ENCODE results near the gene TSPAN17. TPM values are rescaled to one million over a fixed set of nuclear protein-coding genes. Genes with fewer than 3 reads are reported as not detected.

TSPAN17 gene
- polyA plus RNA-seq, 2 of the 4 experiments (the other 2 are of a cell fraction), result 35.6 to 47.4 TPM

GRCh38 chr5:176671399-176671798 is 24.1 kb downstream of the TSPAN17 start:
- ChIA-PET CTCF (interaction anchor here (11.6 kb wide), 1 partner anchor 12 kb away, joined by 114 read pairs; no protein-coding TSS in a partner anchor), POLR2A (no interaction called here)
- DNase-seq (ENCODE audit: low read depth in 1 of 2, low spot score in 1 of 2), result no peak
- no peak for FAIRE-seq
- H3K27ac ChIP-seq, result no peak overlapping the region
- no peak overlapping the region for H3K4me2 ChIP-seq
- TF ChIP-seq EHF (CRISPR knock-in tag; IDR thresholded peaks at IDR 0.05) (no peak), ESRRA (IDR thresholded peaks at IDR 0.05; ENCODE audit: borderline replicate concordance, low read length) (no peak), KDM5A (IDR thresholded peaks at IDR 0.05) (no peak), HOXB13 (CRISPR knock-in tag; IDR thresholded peaks at IDR 0.05; ENCODE audit: low read depth) (no peak), RAD21 (conservative IDR thresholded peaks at IDR 0.05 in 1 of 2, IDR thresholded peaks at IDR 0.05 in 1 of 2) (no peak), ELK1 (IDR thresholded peaks at IDR 0.05; ENCODE audit: low read depth, low read length) (no peak)
- peaks cover 8% of the 10 kb centered on the region for H3K4me1 ChIP-seq
- 50% methylated on average over 4 of the region's 4 CpGs for WGBS (ENCODE audit: missing lambda C conversion rate)
- no peak overlapping the region for H3K4me3 ChIP-seq
- H3K9me3 ChIP-seq, result no peaks in the 10 kb centered on the region
- ATAC-seq, result no peak

GRCh38 chr5:176671890-176672747 is 24.8 kb downstream of the TSPAN17 start:
- FAIRE-seq (no peak), ATAC-seq (no peak), DNase-seq (ENCODE audit: low read depth in 1 of 2, low spot score in 1 of 2) (no peak)
- Histone ChIP-seq H3K9me3 (no peaks in the 10 kb centered on the region), H3K27ac (no peak overlapping the region), H3K4me3 (no peak overlapping the region), H3K4me1 (peaks cover 15% of the 10 kb centered on the region), H3K4me2 (no peak overlapping the region)
- 59% methylated on average over 15 of the region's 18 CpGs for WGBS (ENCODE audit: missing lambda C conversion rate)
- POLR2A ChIA-PET, result no interaction called here
- TF ChIP-seq ZNF302 (CRISPR knock-in tag; IDR thresholded peaks at IDR 0.05), result no peak
- TF ChIP-seq MAFK (IDR thresholded peaks at IDR 0.05; ENCODE audit: partially characterized antibody), result no peak
- TF ChIP-seq HOXA7 (CRISPR knock-in tag; IDR thresholded peaks at IDR 0.05), result no peak
- no peak for TF ChIP-seq RFX5 (IDR thresholded peaks at IDR 0.05)
- CTCF ChIA-PET, result interaction anchor here (1.2 to 11.6 kb wide), 2 partner anchors 13 to 25 kb away, joined by 4 to 114 read pairs; partner anchors contain the start of gene TSPAN17

GRCh38 chr5:176673651-176674583 is 26.6 kb downstream of the TSPAN17 start:
- Histone ChIP-seq H3K9me3 (no peaks in the 10 kb centered on the region), H3K27ac (no peak overlapping the region), H3K4me1 (peaks cover 17% of the 10 kb centered on the region), H3K4me3 (no peak overlapping the region), H3K4me2 (no peak overlapping the region)
- ChIA-PET POLR2A (no interaction called here), CTCF (interaction anchor here (1.6 to 11.6 kb wide), 2 partner anchors 15 to 124 kb away, joined by 3 to 114 read pairs; no protein-coding TSS in a partner anchor)
- FAIRE-seq (no peak), ATAC-seq (no peak), DNase-seq (ENCODE audit: low read depth in 1 of 2, low spot score in 1 of 2) (no peak)
- WGBS (ENCODE audit: missing lambda C conversion rate), result 79% methylated on average over 16 of the region's 18 CpGs
- TF ChIP-seq, protein P1, sequence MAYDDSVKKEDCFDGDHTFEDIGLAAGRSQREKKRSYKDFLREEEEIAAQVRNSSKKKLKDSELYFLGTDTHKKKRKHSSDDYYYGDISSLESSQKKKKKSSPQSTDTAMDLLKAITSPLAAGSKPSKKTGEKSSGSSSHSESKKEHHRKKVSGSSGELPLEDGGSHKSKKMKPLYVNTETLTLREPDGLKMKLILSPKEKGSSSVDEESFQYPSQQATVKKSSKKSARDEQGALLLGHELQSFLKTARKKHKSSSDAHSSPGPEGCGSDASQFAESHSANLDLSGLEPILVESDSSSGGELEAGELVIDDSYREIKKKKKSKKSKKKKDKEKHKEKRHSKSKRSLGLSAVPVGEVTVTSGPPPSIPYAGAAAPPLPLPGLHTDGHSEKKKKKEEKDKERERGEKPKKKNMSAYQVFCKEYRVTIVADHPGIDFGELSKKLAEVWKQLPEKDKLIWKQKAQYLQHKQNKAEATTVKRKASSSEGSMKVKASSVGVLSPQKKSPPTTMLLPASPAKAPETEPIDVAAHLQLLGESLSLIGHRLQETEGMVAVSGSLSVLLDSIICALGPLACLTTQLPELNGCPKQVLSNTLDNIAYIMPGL (CRISPR knock-in tag; IDR thresholded peaks at IDR 0.05; ENCODE audit: borderline replicate concordance), result no peak
- TF ChIP-seq TFCP2L1 (CRISPR knock-in tag; IDR thresholded peaks at IDR 0.05), result no peak
- no peak for TF ChIP-seq CHD2 (IDR thresholded peaks at IDR 0.05; ENCODE audit: low read length, partially characterized antibody)
- TF ChIP-seq TP53 (CRISPR knock-in tag; IDR thresholded peaks at IDR 0.05), result no peak
- no peak for TF ChIP-seq HOXB13 (CRISPR knock-in tag; IDR thresholded peaks at IDR 0.05; ENCODE audit: low read depth)
- no peak for TF ChIP-seq PHF8 (IDR thresholded peaks at IDR 0.05; ENCODE audit: borderline replicate concordance, low read depth)
- TF ChIP-seq NFE2L2 (conservative IDR thresholded peaks at IDR 0.05; ENCODE audit: low read length), result no peak
- no peak for TF ChIP-seq KDM1A (IDR thresholded peaks at IDR 0.05; ENCODE audit: low read depth)
- TF ChIP-seq CTCF (IDR thresholded peaks at IDR 0.05), result no peak
- no peak for TF ChIP-seq ZFP36 (IDR thresholded peaks at IDR 0.05; ENCODE audit: borderline replicate concordance, partially characterized antibody)
- TF ChIP-seq FOXS1 (CRISPR knock-in tag; IDR thresholded peaks at IDR 0.05), result no peak
- no peak for TF ChIP-seq REST (IDR thresholded peaks at IDR 0.05)
- no peak for TF ChIP-seq RFX5 (IDR thresholded peaks at IDR 0.05)
